ENCODE results near the gene PADI2. TPM values are rescaled to one million over a fixed set of nuclear protein-coding genes. Genes with fewer than 3 reads are reported as not detected.

PADI2 gene
- total RNA-seq, 1 donor: under 0.01 TPM

DNA sequence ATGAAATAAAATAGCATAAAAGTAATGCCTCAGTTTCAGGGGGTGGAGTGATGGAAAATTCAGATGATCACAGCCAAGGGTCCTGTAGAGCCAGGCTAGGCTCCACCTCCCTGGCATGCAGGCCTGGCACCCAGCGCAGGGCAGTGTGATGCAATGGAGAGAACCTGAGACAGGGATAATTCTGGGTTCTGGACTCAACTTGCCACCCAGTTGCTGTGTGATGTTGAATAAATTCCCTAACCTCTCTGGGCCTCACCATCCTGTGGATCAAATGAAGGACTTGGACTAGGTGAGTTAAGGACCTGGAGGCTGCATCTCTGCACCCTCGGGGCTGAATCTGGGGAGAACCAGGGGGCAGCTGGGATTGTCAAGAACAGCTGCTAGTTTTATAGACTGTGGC, 17.0 kb downstream of the PADI2 start:
- Histone ChIP-seq H3K27ac (ENCODE audit: low read depth, low read length) (no peak overlapping the region), H3K9me3 (ENCODE audit: low read depth, low read length) (no peaks in the 10 kb centered on the region), H4K20me1 (ENCODE audit: insufficient read depth, low read length) (no peaks in the 10 kb centered on the region), H3K4me2 (ENCODE audit: insufficient read depth, low read length) (no peak overlapping the region), H2AFZ (ENCODE audit: low read length) (no peak overlapping the region), H3K4me3 (ENCODE audit: insufficient read depth, low read length) (no peak overlapping the region), H3K36me3 (ENCODE audit: insufficient read depth, low read length) (no peaks in the 10 kb centered on the region), H3K4me1 (ENCODE audit: insufficient read depth, low read length) (no peaks in the 10 kb centered on the region), H3K79me2 (ENCODE audit: insufficient read depth, low read length) (no peaks in the 10 kb centered on the region), H3K27me3 (ENCODE audit: insufficient read depth, low read length) (peaks cover 14% of the 10 kb centered on the region)
- DNase-seq (ENCODE audit: insufficient read length, low spot score, missing footprints): peak; percentile 3
- TF ChIP-seq, protein P1, sequence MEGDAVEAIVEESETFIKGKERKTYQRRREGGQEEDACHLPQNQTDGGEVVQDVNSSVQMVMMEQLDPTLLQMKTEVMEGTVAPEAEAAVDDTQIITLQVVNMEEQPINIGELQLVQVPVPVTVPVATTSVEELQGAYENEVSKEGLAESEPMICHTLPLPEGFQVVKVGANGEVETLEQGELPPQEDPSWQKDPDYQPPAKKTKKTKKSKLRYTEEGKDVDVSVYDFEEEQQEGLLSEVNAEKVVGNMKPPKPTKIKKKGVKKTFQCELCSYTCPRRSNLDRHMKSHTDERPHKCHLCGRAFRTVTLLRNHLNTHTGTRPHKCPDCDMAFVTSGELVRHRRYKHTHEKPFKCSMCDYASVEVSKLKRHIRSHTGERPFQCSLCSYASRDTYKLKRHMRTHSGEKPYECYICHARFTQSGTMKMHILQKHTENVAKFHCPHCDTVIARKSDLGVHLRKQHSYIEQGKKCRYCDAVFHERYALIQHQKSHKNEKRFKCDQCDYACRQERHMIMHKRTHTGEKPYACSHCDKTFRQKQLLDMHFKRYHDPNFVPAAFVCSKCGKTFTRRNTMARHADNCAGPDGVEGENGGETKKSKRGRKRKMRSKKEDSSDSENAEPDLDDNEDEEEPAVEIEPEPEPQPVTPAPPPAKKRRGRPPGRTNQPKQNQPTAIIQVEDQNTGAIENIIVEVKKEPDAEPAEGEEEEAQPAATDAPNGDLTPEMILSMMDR (IDR thresholded peaks at IDR 0.05; ENCODE audit: extremely low read depth, low read depth, low read length): no peak

- no peak overlapping the region for H2AFZ ChIP-seq (ENCODE audit: low read length)
- H4K20me1 ChIP-seq (ENCODE audit: insufficient read depth, low read length): no peaks in the 10 kb centered on the region
- peaks cover 22% of the 10 kb centered on the region for H3K27me3 ChIP-seq (ENCODE audit: insufficient read depth, low read length)
- H3K27ac ChIP-seq (ENCODE audit: low read depth, low read length): no peak overlapping the region
- no peak overlapping the region for H3K4me2 ChIP-seq (ENCODE audit: insufficient read depth, low read length)
- no peaks in the 10 kb centered on the region for H3K9me3 ChIP-seq (ENCODE audit: low read depth, low read length)
- TF ChIP-seq, protein P1 (IDR thresholded peaks at IDR 0.05; ENCODE audit: extremely low read depth, low read depth, low read length): no peak
- H3K4me1 ChIP-seq (ENCODE audit: insufficient read depth, low read length): no peaks in the 10 kb centered on the region
- H3K79me2 ChIP-seq (ENCODE audit: insufficient read depth, low read length): no peaks in the 10 kb centered on the region
- peak; percentile 81 for DNase-seq (ENCODE audit: insufficient read length, low spot score, missing footprints)
- no peak overlapping the region for H3K4me3 ChIP-seq (ENCODE audit: insufficient read depth, low read length)
- H3K36me3 ChIP-seq (ENCODE audit: insufficient read depth, low read length): no peaks in the 10 kb centered on the region
These were observed 18.0 kb downstream of the PADI2 start for GRCh38 chr1:17101261-17101660.

- Histone ChIP-seq H2AFZ (ENCODE audit: low read length) (no peak overlapping the region), H3K36me3 (ENCODE audit: insufficient read depth, low read length) (no peaks in the 10 kb centered on the region), H3K4me3 (ENCODE audit: insufficient read depth, low read length) (no peak overlapping the region), H3K27ac (ENCODE audit: low read depth, low read length) (no peak overlapping the region), H3K9me3 (ENCODE audit: low read depth, low read length) (no peaks in the 10 kb centered on the region), H3K4me1 (ENCODE audit: insufficient read depth, low read length) (no peaks in the 10 kb centered on the region), H3K27me3 (ENCODE audit: insufficient read depth, low read length) (peaks cover 18% of the 10 kb centered on the region), H4K20me1 (ENCODE audit: insufficient read depth, low read length) (no peaks in the 10 kb centered on the region), H3K4me2 (ENCODE audit: insufficient read depth, low read length) (no peak overlapping the region), H3K79me2 (ENCODE audit: insufficient read depth, low read length) (no peaks in the 10 kb centered on the region)
- TF ChIP-seq, protein P1 (IDR thresholded peaks at IDR 0.05; ENCODE audit: extremely low read depth, low read depth, low read length): no peak
- DNase-seq (ENCODE audit: insufficient read length, low spot score, missing footprints): peak; percentile 5
These were observed 19.5 kb downstream of the PADI2 start for GRCh38 chr1:17099616-17100340.

GRCh38 chr1:17098446-17099317, 20.6 kb downstream of the PADI2 start:
- no peak overlapping the region for H3K4me2 ChIP-seq (ENCODE audit: insufficient read depth, low read length)
- no peaks in the 10 kb centered on the region for H4K20me1 ChIP-seq (ENCODE audit: insufficient read depth, low read length)
- peaks cover 18% of the 10 kb centered on the region for H3K27me3 ChIP-seq (ENCODE audit: insufficient read depth, low read length)
- H3K36me3 ChIP-seq (ENCODE audit: insufficient read depth, low read length): no peaks in the 10 kb centered on the region
- H3K79me2 ChIP-seq (ENCODE audit: insufficient read depth, low read length): no peaks in the 10 kb centered on the region
- H2AFZ ChIP-seq (ENCODE audit: low read length): no peak overlapping the region
- H3K4me3 ChIP-seq (ENCODE audit: insufficient read depth, low read length): no peak overlapping the region
- H3K4me1 ChIP-seq (ENCODE audit: insufficient read depth, low read length): no peaks in the 10 kb centered on the region
- no peaks in the 10 kb centered on the region for H3K9me3 ChIP-seq (ENCODE audit: low read depth, low read length)
- peak; percentile 78 for DNase-seq (ENCODE audit: insufficient read length, low spot score, missing footprints)
- no peak overlapping the region for H3K27ac ChIP-seq (ENCODE audit: low read depth, low read length)
- TF ChIP-seq, protein P1 (IDR thresholded peaks at IDR 0.05; ENCODE audit: extremely low read depth, low read depth, low read length): no peak

Measured in osteoblast (primary cell).